Activated T-cell treated with anti-CD3 and anti-CD28 coated beads, Interleukin-2, amount 50 U/mL, for 4 hours (primary cell): Measurements from ENCODE around the gene SPDYE1. TPM values are rescaled to one million over a fixed set of nuclear protein-coding genes. Genes with fewer than 3 reads are reported as not detected.
"Not testable (repeated sequence)": the region's sequence is repeated elsewhere in the genome, so short reads cannot be mapped to it uniquely, and the experiment has no call there.

Experiments used
- ATAC-seq, 2 donors: fragments of 200-7000 bp; cut with Tn5 transposase; one replicate each; pipeline ENCODE4 v1.10.0; 2021
- DNase-seq: peaks from one replicate; pipeline ENCODE4 v3.0.0-alpha.2; 2020
- H3K27me3 Mint-ChIP-seq: one replicate; pipeline ENCODE4 v1.8.0; 2021; ENCODE audit warnings: low read depth, mixed read lengths
- H3K36me3 Mint-ChIP-seq: one replicate; pipeline ENCODE4 v1.8.0; 2022; ENCODE audit warnings: mixed read lengths; ENCODE audit not compliant: insufficient read depth
- H3K4me1 Mint-ChIP-seq: one replicate; pipeline ENCODE4 v1.8.0; 2021; ENCODE audit warnings: low read depth, mixed read lengths
- H3K4me3 Mint-ChIP-seq: one replicate; pipeline ENCODE4 v1.8.0; 2021; ENCODE audit warnings: mild to moderate bottlenecking, moderate library complexity, mixed read lengths
- H3K9me3 Mint-ChIP-seq: one replicate; pipeline ENCODE4 v1.8.0; 2021; ENCODE audit warnings: mixed read lengths
- total RNA-seq, 3 donors: library from RNA; stranded (reverse); gene quantifications; one replicate each; pipeline ENCODE4 v1.2.1, GENCODE V29; 2021

Gene SPDYE1
- total RNA-seq, 3 donors from 2014 or later: not detected

DNA sequence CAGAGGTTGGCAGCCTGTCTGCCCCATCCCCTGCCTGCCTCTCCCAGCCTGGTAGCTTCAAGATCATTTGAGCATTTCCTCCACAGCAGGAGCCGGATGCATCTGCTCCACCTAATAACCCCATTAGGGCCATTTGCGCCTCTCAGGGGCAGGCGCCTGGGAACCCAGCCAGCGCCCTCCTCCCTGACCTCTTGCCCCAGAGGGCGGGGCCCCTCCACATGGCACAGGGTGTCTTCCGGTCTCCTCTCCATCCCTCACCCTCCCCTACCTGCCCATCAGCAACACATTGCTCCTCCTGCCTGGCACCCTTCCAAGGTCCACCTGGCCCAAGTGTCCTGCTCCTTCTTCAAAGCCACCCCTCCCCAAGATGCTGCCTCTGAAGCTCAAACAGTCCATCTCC lies 14.8 kb upstream of the SPDYE1 start:
- not testable (repeated sequence) for H3K4me3 Mint-ChIP-seq, ATAC-seq, H3K36me3 Mint-ChIP-seq, H3K27me3 Mint-ChIP-seq, DNase-seq, H3K9me3 Mint-ChIP-seq, H3K4me1 Mint-ChIP-seq

- not testable (repeated sequence) for H3K9me3 Mint-ChIP-seq, H3K27me3 Mint-ChIP-seq, H3K36me3 Mint-ChIP-seq, H3K4me1 Mint-ChIP-seq, ATAC-seq, DNase-seq, H3K4me3 Mint-ChIP-seq
Observed at GRCh38 chr7:43983736-43984135, 14.0 kb upstream of the SPDYE1 start.

GRCh38 chr7:43985904-43986864 lies 11.5 kb upstream of the SPDYE1 start:
- H3K4me3 Mint-ChIP-seq: peak overlapping the region; percentile 13
- H3K27me3 Mint-ChIP-seq, H3K9me3 Mint-ChIP-seq, H3K36me3 Mint-ChIP-seq, H3K4me1 Mint-ChIP-seq: not testable (repeated sequence)
- ATAC-seq (peak; percentile 90), DNase-seq (peak; percentile 89)

GRCh38 chr7:43987476-43987875 lies 10.2 kb upstream of the SPDYE1 start:
- DNase-seq, H3K36me3 Mint-ChIP-seq, H3K27me3 Mint-ChIP-seq, H3K4me3 Mint-ChIP-seq, H3K4me1 Mint-ChIP-seq, ATAC-seq, H3K9me3 Mint-ChIP-seq: not testable (repeated sequence)

DNA sequence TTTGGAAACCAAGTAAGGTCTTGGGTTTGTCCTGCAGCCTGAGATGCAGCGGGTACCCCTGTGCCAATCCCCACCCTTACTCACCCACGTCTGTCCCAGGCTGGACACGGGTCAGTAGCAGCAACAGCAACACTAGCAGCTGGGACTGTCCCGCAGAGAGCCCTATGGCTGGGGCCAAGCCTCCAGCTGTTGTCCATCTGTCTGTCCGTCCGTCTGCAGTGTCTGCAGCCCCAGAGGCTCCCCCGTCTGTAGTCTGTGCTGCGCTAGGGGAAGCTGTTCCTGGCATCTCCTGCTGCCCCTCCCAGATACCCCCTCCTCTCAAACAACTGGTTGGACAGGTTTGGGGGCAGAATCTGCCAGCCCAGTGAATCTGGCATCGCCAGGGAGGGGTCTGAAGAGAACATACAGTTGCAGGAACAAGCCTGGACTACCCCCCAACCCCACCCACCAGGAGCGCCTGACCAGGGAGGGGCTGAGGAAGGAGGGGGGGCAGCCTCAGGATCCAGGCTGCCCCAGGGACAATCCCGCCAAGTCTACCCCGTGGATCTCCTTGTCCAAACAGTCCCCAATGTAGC lies 7.6 kb upstream of the SPDYE1 start:
- H3K27me3 Mint-ChIP-seq, H3K4me1 Mint-ChIP-seq, H3K9me3 Mint-ChIP-seq, H3K4me3 Mint-ChIP-seq, DNase-seq, ATAC-seq, H3K36me3 Mint-ChIP-seq: not testable (repeated sequence)

DNA sequence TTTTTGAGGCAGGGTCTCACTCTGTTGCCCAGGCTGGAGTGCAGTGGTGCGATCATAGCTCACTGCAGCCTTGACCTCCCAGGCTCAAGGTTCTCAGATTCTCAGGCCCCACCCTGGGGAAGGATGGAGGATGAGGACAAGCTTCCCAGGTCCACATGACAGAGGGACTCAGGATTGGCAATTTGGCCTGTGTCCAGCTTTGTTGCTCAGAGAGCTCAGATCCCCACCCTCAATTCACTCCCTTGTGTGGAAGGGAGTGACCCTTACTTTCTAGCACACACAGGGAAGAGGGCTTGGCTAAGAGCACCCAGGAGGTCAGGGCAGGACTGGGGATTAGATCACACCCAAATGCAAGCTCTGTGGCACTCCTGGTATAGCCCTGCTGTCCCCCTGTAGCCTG lies 6.9 kb upstream of the SPDYE1 start:
- H3K9me3 Mint-ChIP-seq: not testable (repeated sequence)

GRCh38 chr7:43992896-43993295 lies 4.8 kb upstream of the SPDYE1 start:
- H3K9me3 Mint-ChIP-seq, H3K36me3 Mint-ChIP-seq, H3K4me3 Mint-ChIP-seq, ATAC-seq, H3K4me1 Mint-ChIP-seq, DNase-seq, H3K27me3 Mint-ChIP-seq: not testable (repeated sequence)

More for the DNA sequence above, 6.9 kb upstream of the SPDYE1 start:
- H3K36me3 Mint-ChIP-seq, DNase-seq, ATAC-seq, H3K4me3 Mint-ChIP-seq, H3K27me3 Mint-ChIP-seq, H3K4me1 Mint-ChIP-seq: not testable (repeated sequence)

GRCh38 chr7:43994681-43995080 lies 3.0 kb upstream of the SPDYE1 start:
- H3K27me3 Mint-ChIP-seq, H3K36me3 Mint-ChIP-seq, ATAC-seq: not testable (repeated sequence)

DNA sequence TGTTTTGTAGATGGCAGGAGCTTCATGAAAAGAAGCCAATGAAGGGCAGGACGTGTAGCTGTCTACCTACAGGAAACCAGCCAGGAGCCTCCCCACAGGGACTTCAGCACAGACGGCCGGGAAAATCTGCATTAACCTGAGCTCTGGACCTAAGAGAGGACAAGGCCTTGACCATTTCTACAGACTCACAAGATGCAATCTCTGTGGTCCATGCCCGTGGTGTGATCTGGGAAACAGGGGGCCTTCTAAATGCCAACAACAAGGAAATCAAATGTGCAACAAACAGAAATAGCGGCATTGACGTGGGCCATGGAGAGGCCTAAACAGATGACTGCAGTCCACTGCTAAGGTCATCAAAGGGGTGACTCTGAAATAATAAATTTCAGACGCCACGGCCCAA lies 14.4 kb downstream of the SPDYE1 start:
- H3K36me3 Mint-ChIP-seq, ATAC-seq: not testable (repeated sequence)

More at GRCh38 chr7:43994681-43995080, 3.0 kb upstream of the SPDYE1 start:
- not testable (repeated sequence) for H3K9me3 Mint-ChIP-seq, H3K4me1 Mint-ChIP-seq, H3K4me3 Mint-ChIP-seq, DNase-seq

GRCh38 chr7:44015090-44015489 lies 17.4 kb downstream of the SPDYE1 start:
- not testable (repeated sequence) for H3K9me3 Mint-ChIP-seq, H3K4me3 Mint-ChIP-seq

More for the DNA sequence above, 14.4 kb downstream of the SPDYE1 start:
- not testable (repeated sequence) for H3K4me3 Mint-ChIP-seq, H3K9me3 Mint-ChIP-seq, H3K4me1 Mint-ChIP-seq, H3K27me3 Mint-ChIP-seq, DNase-seq

DNA sequence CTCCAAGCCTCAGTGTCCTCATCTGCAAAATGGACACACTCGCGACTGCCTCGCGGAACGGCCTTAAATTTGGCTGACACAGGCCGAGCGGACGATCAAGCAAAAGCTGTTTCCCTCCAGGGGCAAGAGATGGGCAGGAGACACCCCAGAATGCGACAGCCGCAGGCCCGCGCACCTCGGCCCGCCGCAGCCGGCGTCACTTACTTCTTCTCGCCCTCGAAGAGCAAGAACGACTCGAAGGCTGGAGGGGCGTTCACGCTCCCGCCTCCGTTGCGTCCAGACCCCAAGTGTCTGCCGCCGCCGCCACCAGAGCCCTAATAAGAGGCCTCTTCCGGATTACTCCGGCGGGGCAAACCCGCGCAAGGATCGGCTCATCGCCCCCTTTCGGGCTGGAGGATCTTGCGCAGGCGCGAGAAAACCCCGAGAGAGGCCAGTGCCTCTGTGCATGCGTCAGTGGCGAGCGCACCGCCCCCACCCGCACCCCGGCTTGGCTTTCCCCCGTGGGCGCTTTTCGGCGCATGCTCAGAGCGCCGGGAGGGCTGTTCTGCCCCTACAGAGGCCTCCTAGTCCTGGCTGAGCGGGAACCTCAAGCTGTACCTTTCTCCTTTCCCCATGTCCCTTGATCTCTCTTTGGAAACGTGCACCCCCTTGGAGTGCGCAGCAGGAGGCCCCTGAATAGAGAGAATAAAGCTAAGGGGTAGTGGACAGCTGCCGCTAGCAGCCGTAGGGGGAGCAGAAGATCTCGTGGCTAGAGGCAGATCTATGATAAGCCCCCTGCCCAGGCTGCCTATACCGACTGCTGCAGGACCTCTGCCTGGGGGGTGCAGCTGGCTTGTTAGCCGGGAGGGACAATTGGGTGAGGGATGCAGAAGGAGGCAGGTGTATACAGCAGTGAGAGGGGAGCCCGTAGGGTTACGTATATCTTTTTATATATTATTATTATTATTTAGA lies 21.4 kb downstream of the SPDYE1 start:
- H3K27me3 Mint-ChIP-seq, H3K36me3 Mint-ChIP-seq, H3K9me3 Mint-ChIP-seq: not testable (repeated sequence)
- DNase-seq (peak; percentile 99), ATAC-seq (peak; percentile 92 to 94)
- peak overlapping the region; percentile 90 for H3K4me3 Mint-ChIP-seq
- H3K4me1 Mint-ChIP-seq: peaks cover 18% of the 10 kb centered on the region

More at GRCh38 chr7:44015090-44015489, 17.4 kb downstream of the SPDYE1 start:
- not testable (repeated sequence) for DNase-seq, H3K27me3 Mint-ChIP-seq, ATAC-seq, H3K4me1 Mint-ChIP-seq, H3K36me3 Mint-ChIP-seq

GRCh38 chr7:44019825-44020224 lies 22.1 kb downstream of the SPDYE1 start:
- H3K4me1 Mint-ChIP-seq: peaks cover 18% of the 10 kb centered on the region
- not testable (repeated sequence) for ATAC-seq, H3K36me3 Mint-ChIP-seq

DNA sequence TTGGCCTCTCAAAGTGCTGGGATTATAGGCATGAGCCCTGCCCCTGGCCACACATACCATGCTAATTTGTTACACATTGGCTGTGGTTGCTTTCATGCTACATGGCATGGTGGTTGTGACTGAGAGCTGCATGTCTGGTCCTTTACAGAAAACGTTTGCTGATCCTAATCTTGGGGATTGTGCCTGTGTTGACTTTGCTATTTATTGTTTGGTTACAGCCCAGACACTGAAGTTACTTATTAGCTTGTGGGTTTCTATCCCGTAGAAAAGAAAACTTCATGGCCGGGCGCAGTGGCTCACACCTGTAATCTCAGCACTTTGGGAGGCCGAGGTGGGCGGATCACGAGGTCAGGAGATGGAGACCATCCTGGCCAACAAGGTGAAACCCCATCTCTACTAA lies 24.4 kb downstream of the SPDYE1 start:
- ATAC-seq, H3K36me3 Mint-ChIP-seq, H3K9me3 Mint-ChIP-seq, H3K27me3 Mint-ChIP-seq, H3K4me3 Mint-ChIP-seq, DNase-seq: not testable (repeated sequence)
- peaks cover 18% of the 10 kb centered on the region for H3K4me1 Mint-ChIP-seq

More at GRCh38 chr7:44019825-44020224, 22.1 kb downstream of the SPDYE1 start:
- H3K27me3 Mint-ChIP-seq, H3K4me3 Mint-ChIP-seq, H3K9me3 Mint-ChIP-seq, DNase-seq: not testable (repeated sequence)
